COLO668 (cell line): ENCODE results near the gene ANAPC1.
"Not testable (repeated sequence)": the region's sequence is repeated elsewhere in the genome, so short reads cannot be mapped to it uniquely, and the experiment has no call there.

Experiments
- DNase-seq: peaks from one replicate; lab custom pipeline; 2025; ENCODE audit not compliant: unreplicated experiment; lab: John Stamatoyannopoulos, UW

ANAPC1 gene

GRCh38 chr2:111830479-111830878, 53.5 kb downstream of the ANAPC1 start:
- not testable (repeated sequence) for DNase-seq

- DNase-seq: not testable (repeated sequence)
Observed at GRCh38 chr2:111828217-111828766, 55.7 kb downstream of the ANAPC1 start.

GRCh38 chr2:111812970-111813622, 70.9 kb downstream of the ANAPC1 start:
- not testable (repeated sequence) for DNase-seq

GRCh38 chr2:111790633-111791032, 93.4 kb downstream of the ANAPC1 start:
- DNase-seq: not testable (repeated sequence)

- DNase-seq: not testable (repeated sequence)
Observed at GRCh38 chr2:111784081-111784480, 99.9 kb downstream of the ANAPC1 start.

- DNase-seq: not testable (repeated sequence)
Observed at GRCh38 chr2:111782195-111782594, 101.8 kb downstream of the ANAPC1 start.

GRCh38 chr2:111781443-111782094, 102.4 kb downstream of the ANAPC1 start:
- not testable (repeated sequence) for DNase-seq

GRCh38 chr2:111777155-111777554, 106.8 kb downstream of the ANAPC1 start:
- DNase-seq: not testable (repeated sequence)

- DNase-seq: not testable (repeated sequence)
Observed at GRCh38 chr2:111776296-111776695, 107.7 kb downstream of the ANAPC1 start.

GRCh38 chr2:111772180-111772579, 111.8 kb downstream of the ANAPC1 start:
- DNase-seq: not testable (repeated sequence)

GRCh38 chr2:111770916-111771658, 112.9 kb downstream of the ANAPC1 start:
- DNase-seq: not testable (repeated sequence)

- not testable (repeated sequence) for DNase-seq
Observed at GRCh38 chr2:111768266-111769190, 115.5 kb downstream of the ANAPC1 start.

- DNase-seq: not testable (repeated sequence)
Observed at GRCh38 chr2:111767087-111767486, 116.9 kb downstream of the ANAPC1 start.

- DNase-seq: not testable (repeated sequence)
Observed at GRCh38 chr2:111766295-111766694, 117.7 kb downstream of the ANAPC1 start.

- not testable (repeated sequence) for DNase-seq
Observed at GRCh38 chr2:111764151-111764550, 119.8 kb downstream of the ANAPC1 start.

- not testable (repeated sequence) for DNase-seq
Observed at GRCh38 chr2:111760697-111761284, 123.2 kb downstream of the ANAPC1 start.

GRCh38 chr2:111752533-111752932, 131.5 kb downstream of the ANAPC1 start:
- DNase-seq: not testable (repeated sequence)

GRCh38 chr2:111750641-111751040, 133.4 kb downstream of the ANAPC1 start:
- not testable (repeated sequence) for DNase-seq

GRCh38 chr2:111748429-111748828, 135.6 kb downstream of the ANAPC1 start:
- not testable (repeated sequence) for DNase-seq
